CD4-positive, CD25-positive, alpha-beta regulatory T cell (primary cell): Measurements from ENCODE around the gene ARHGAP40. TPM values are rescaled to one million over a fixed set of nuclear protein-coding genes. Genes with fewer than 3 reads are reported as not detected.
"Not testable (repeated sequence)": the region's sequence is repeated elsewhere in the genome, so short reads cannot be mapped to it uniquely, and the experiment has no call there.

ENCODE experiments used
- ATAC-seq, 2 donors: fragments of 150-1000 bp; cut with Tn5 transposase; one replicate each; pipeline ENCODE4 v1.10.0; 2021; ENCODE audit warnings: low read depth in 2 of 2, moderate number of reproducible peaks in 2 of 2, moderate library complexity in 1 of 2
- DNase-seq, 3 donors: peaks; one replicate each; pipeline versions ENCODE4 v3.0.0 to v3.0.0-alpha.2; 2012 to 2022; ENCODE audit warnings: mixed read lengths in 1 of 3
- H3K27ac ChIP-seq: one replicate; pipeline ENCODE4 v1.7.0; 2013; ENCODE audit warnings: mild to moderate bottlenecking, low read length; ENCODE audit not compliant: insufficient read depth, poor library complexity, severe bottlenecking
- H3K27me3 ChIP-seq: one replicate; pipeline ENCODE4 v1.7.0; 2013; ENCODE audit warnings: low read length; ENCODE audit not compliant: control insufficient read depth, insufficient read depth
- H3K36me3 ChIP-seq: one replicate; pipeline ENCODE4 v1.7.0; 2013; ENCODE audit warnings: mild to moderate bottlenecking, low read length, moderate library complexity; ENCODE audit not compliant: control insufficient read depth, insufficient read depth
- H3K4me1 ChIP-seq: 2 replicates; pipeline ENCODE4 v1.7.0; 2013; ENCODE audit warnings: mild to moderate bottlenecking, low read length; ENCODE audit not compliant: insufficient read depth, control insufficient read depth, poor library complexity, severe bottlenecking
- H3K4me3 ChIP-seq: one replicate; pipeline ENCODE4 v1.7.0; 2013; ENCODE audit warnings: low read depth, mild to moderate bottlenecking, low read length, moderate library complexity
- H3K9me3 ChIP-seq, 2 experiments: 1 replicate in 1 of 2; 2 replicates in 1 of 2; pipeline ENCODE4 v1.7.0; 2013; ENCODE audit warnings: low read length in 2 of 2, mild to moderate bottlenecking in 1 of 2, moderate library complexity in 1 of 2; ENCODE audit not compliant: control insufficient read depth in 2 of 2
- H3K27ac Mint-ChIP-seq, 3 donors: one replicate each; pipeline ENCODE4 v1.8.0; 2020 to 2022; ENCODE audit warnings: mild to moderate bottlenecking in 3 of 3, mixed read lengths in 3 of 3, moderate library complexity in 2 of 3
- H3K27me3 Mint-ChIP-seq: one replicate; pipeline ENCODE4 v1.8.0; 2022; ENCODE audit warnings: mild to moderate bottlenecking, mixed read lengths
- H3K36me3 Mint-ChIP-seq: one replicate; pipeline ENCODE4 v1.8.0; 2020; ENCODE audit warnings: mixed read lengths
- H3K4me1 Mint-ChIP-seq, 4 donors: one replicate each; pipeline ENCODE4 v1.8.0; 2020 to 2022; ENCODE audit warnings: mixed read lengths in 4 of 4, mild to moderate bottlenecking in 1 of 4
- H3K4me3 Mint-ChIP-seq, 4 donors: one replicate each; pipeline ENCODE4 v1.8.0; 2020 to 2022; ENCODE audit warnings: mild to moderate bottlenecking in 4 of 4, mixed read lengths in 4 of 4, moderate library complexity in 3 of 4
- H3K9me3 Mint-ChIP-seq, 7 donors: one replicate each; pipeline ENCODE4 v1.8.0; 2020 to 2022; ENCODE audit warnings: mixed read lengths in 7 of 7, mild to moderate bottlenecking in 3 of 7, moderate library complexity in 2 of 7
- polyA plus RNA-seq, 4 donors: library from polyadenylated mRNA; unstranded; fragments of 300-500 nt; fragmentation: Illumina TruSeq; gene quantifications; one replicate each; pipeline ENCODE4 v1.2.3, GENCODE V29; 2021
- total RNA-seq: library from RNA; stranded (reverse); gene quantifications from one replicate; pipeline ENCODE4 v1.2.3, GENCODE V29; 2022

The ARHGAP40 gene
- total and polyA plus RNA-seq, 5 donors from 2014 or later = not detected

DNA sequence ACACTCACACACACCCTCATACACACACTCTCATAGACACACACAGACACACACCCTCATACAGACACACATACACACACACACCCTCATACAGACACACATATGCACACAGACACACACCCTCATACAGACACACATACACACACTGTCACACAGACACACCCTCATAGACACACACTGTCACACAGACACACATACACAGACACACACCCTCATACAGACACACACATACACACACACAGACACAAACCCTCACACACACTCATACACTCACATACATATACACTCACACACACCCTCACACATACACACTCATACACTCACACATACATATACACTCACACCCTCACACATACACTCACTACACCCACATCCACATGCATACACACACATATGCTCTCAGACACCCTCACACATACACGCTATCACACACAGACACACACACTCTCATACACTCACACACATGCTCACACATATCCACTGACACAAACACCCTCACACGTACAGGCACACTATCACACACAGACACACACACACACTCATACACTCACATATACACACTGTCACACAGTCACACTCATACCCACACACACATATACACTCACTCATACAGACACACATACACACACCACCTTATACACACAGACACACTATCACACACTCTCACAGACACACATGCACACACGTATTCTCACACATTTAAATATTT lies 11.5 kb upstream of the ARHGAP40 start:
- H3K36me3 ChIP-seq = no peaks in the 10 kb centered on the region
- H3K9me3 Mint-ChIP-seq = peaks cover 0 to 1% (median 0%) of the 10 kb centered on the region in 7 donors
- no peaks in the 10 kb centered on the region for H3K9me3 ChIP-seq
- no peaks in the 10 kb centered on the region for H3K4me1 ChIP-seq
- H3K27ac Mint-ChIP-seq = no peak overlapping the region
- H3K4me3 Mint-ChIP-seq = no peak overlapping the region
- DNase-seq (no peak), ATAC-seq (no peak)
- H3K27me3 ChIP-seq = no peaks in the 10 kb centered on the region
- H3K4me1 Mint-ChIP-seq = peaks cover 0 to 1% (median 0%) of the 10 kb centered on the region in 4 donors
- no peaks in the 10 kb centered on the region for H3K36me3 Mint-ChIP-seq
- no peak overlapping the region for H3K27ac ChIP-seq
- H3K4me3 ChIP-seq = no peak overlapping the region
- no peaks in the 10 kb centered on the region for H3K27me3 Mint-ChIP-seq

DNA sequence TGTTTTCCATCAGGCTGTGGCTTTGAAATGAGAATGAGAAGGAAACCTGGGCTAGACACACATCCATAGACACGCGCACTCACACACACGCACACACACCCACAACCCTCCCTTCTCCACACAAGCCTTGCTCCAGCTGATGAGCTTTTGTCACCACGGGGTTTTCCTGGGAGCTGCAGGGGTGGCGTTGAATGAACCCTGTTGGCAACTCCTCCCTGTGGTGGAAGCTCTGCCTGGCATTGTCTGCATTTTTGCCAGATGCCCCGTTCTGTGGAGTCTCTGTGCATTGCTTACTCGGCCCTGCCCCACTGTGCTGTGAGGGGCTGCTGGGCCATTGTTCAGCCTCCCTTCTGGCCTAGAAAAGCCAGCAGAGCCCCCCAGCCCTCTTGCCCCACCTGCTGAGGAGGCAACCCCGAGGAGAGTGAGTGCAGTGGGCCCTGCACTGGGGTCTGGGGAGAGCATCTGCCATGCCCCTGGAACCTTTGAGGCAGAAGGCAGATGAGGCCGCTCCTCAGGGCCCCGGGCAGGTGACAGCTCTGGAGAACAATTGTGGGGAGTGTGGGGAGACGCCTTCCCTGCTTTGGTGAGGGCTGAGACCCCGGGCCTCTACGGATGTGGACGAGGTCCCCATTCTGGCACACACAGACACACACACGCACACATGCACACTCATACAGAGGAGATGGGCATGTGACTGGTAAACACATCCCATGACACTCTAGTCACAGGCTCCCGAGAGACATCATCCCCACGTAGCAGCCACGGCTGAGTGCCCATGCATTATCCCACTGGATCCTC lies 10.7 kb upstream of the ARHGAP40 start:
- Mint-ChIP-seq H3K27me3 (no peaks in the 10 kb centered on the region), H3K9me3 (no peaks in the 10 kb centered on the region), H3K27ac (no peak overlapping the region), H3K4me3 (no peak overlapping the region), H3K4me1 (peaks cover 0 to 1% (median 0%) of the 10 kb centered on the region in 4 donors), H3K36me3 (no peaks in the 10 kb centered on the region)
- no peaks in the 10 kb centered on the region for H3K4me1 ChIP-seq
- H3K4me3 ChIP-seq = no peak overlapping the region
- H3K27ac ChIP-seq = no peak overlapping the region
- ATAC-seq (no peak), DNase-seq (no peak)
- no peaks in the 10 kb centered on the region for H3K9me3 ChIP-seq
- H3K27me3 ChIP-seq = no peaks in the 10 kb centered on the region
- no peaks in the 10 kb centered on the region for H3K36me3 ChIP-seq

DNA sequence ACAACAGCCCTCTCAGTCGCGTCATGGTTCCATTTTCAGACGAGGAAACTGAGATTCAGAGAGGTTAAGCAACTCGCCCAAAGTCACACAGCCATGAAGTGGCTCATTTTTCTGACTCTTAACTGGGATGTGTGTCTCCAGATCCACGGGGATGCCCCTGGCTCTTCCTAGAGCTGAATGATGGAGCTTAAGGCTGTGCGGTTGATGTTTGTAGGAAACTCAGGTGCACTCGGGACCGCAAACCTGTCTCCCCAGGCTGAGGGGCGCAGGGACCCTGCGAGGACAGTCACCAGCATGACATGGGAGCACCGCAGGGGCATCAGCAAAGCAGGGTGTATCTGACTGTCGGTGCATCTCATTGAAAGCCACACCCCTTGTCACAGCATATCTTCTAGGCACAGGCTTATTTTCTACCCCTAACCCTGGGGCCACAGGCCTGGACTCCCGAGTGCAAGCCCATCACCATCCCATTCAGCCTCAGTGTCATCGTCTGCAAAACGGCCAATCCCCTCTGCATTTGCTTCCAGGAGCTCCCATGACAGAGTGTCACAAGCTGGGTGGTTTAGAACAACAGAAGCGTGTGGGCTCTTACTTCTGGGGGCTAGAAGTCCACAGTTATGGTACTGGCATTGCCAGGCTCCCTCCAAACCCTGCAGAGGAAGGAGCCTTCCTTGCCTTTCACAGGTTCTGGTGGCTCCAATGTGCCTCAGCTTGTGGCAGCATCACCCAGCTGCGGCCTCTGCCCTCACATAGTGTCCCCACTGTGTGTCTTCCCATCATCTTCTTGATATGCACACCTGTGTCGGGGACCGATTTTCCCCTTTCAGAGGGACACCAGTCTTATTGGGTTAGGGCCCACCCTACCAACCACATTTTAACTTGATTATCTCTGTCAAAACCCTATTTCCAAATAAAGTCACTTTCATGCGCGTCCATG lies 9.9 kb upstream of the ARHGAP40 start:
- H3K27me3 Mint-ChIP-seq = peaks cover 6% of the 10 kb centered on the region
- no peaks in the 10 kb centered on the region for H3K9me3 Mint-ChIP-seq
- H3K36me3 Mint-ChIP-seq = no peaks in the 10 kb centered on the region
- DNase-seq = no peak
- no peaks in the 10 kb centered on the region for H3K4me1 Mint-ChIP-seq
- ATAC-seq = no peak
- Histone ChIP-seq H3K36me3 (no peaks in the 10 kb centered on the region), H3K27ac (no peak overlapping the region), H3K4me3 (no peak overlapping the region), H3K4me1 (no peaks in the 10 kb centered on the region), H3K27me3 (no peaks in the 10 kb centered on the region), H3K9me3 (no peaks in the 10 kb centered on the region)
- no peak overlapping the region for H3K27ac Mint-ChIP-seq
- H3K4me3 Mint-ChIP-seq = no peak overlapping the region

DNA sequence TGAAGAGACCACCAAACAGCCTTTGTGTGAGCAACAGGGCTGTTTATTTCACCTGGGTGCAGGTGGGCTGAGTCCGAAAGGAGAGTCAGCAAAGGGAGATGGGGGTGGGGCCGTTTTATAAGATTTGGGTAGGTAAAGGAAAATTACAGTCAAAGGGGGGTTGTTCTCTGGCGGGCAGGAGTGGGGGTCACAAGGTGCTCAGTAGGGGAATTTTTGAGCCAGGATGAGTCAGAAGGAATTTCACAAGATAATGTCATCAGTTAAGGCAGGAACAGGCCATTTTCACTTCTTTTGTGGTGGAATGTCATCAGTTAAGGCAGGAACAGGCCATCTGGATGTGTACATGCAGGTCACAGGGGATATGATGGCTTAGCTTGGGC lies 9.2 kb upstream of the ARHGAP40 start:
- not testable (repeated sequence) for H3K4me1 ChIP-seq, H3K9me3 Mint-ChIP-seq, ATAC-seq, DNase-seq, H3K4me1 Mint-ChIP-seq, H3K36me3 Mint-ChIP-seq, H3K27me3 ChIP-seq, H3K9me3 ChIP-seq, H3K27ac ChIP-seq, H3K36me3 ChIP-seq, H3K27ac Mint-ChIP-seq, H3K4me3 Mint-ChIP-seq, H3K4me3 ChIP-seq
- peaks cover 10% of the 10 kb centered on the region for H3K27me3 Mint-ChIP-seq

DNA sequence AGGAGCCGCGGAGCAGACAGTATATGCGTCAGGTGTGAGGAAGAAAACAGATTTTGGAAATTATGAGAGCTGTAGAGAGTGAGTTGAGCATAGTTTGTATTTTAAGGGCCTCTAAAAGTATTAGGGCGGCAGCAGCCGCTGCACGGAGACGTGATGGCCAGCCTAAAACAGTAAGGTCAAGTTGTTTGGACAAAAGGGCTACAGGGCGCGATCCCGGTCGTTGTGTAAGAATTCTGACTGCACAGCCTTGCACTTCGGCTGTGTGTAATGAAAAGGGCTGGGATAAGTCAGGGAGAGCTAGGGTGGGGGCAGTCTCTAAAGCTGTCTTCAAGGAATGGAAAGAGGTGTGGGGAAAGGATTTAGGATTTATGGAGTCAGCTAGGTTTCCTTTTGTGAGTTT lies 7.3 kb upstream of the ARHGAP40 start:
- ATAC-seq, H3K4me3 ChIP-seq, H3K4me1 Mint-ChIP-seq, H3K27ac Mint-ChIP-seq, H3K9me3 Mint-ChIP-seq, H3K4me3 Mint-ChIP-seq, H3K27me3 ChIP-seq, H3K36me3 ChIP-seq, H3K9me3 ChIP-seq, H3K36me3 Mint-ChIP-seq, H3K4me1 ChIP-seq, H3K27ac ChIP-seq, DNase-seq: not testable (repeated sequence)
- peaks cover 22% of the 10 kb centered on the region for H3K27me3 Mint-ChIP-seq

DNA sequence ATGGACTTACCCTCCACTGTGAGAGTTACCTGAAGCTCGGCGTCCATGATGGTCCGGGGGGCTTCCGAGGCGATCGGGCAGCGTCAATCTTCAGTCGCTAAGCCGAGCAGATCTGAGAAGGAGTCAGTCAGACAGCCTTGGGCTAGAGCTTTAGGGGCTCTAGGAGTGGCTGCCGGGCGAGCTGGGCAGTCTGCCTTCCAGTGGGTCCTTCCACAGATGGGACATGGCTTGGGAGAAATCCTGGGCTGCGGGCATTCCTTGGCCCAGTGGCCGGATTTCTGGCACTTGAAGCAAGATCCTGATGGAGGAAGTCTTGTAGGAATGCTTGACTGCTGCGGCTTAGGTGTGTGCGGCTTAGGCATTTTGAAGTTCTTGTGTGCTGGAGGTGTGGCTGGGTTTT lies 5.7 kb upstream of the ARHGAP40 start:
- not testable (repeated sequence) for ATAC-seq, H3K9me3 Mint-ChIP-seq, H3K36me3 ChIP-seq, H3K36me3 Mint-ChIP-seq, H3K4me3 ChIP-seq, H3K9me3 ChIP-seq, H3K4me3 Mint-ChIP-seq, H3K4me1 Mint-ChIP-seq, H3K27me3 ChIP-seq, H3K27ac ChIP-seq, H3K4me1 ChIP-seq, DNase-seq, H3K27ac Mint-ChIP-seq
- H3K27me3 Mint-ChIP-seq = peaks cover 37% of the 10 kb centered on the region

DNA sequence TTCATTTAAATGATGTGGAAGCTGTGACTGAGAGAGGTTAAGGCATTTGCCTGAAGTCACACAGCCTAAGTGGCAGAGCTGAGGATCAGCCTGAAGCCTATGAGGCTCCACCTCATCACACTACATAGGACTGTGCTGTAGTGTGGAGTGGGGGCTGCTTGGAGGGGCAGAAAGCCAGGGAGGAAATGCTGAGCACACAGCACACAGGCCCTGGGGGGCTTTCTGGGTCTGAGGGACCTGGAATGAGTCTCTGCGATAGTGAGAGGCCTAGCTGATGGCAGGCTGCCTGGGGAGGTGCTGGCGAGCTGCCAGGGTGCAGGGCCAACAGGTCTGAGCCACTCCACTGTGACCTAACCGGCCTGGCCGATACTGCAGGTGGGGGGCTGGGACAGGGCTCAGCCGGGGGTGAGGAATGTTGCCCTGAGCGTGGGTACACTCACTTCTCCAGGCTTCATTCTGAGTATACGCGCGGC lies 2.2 kb upstream of the ARHGAP40 start:
- Mint-ChIP-seq H3K4me1 (peaks cover 0 to 5% (median under 1%) of the 10 kb centered on the region in 4 donors), H3K4me3 (no peak overlapping the region), H3K36me3 (no peaks in the 10 kb centered on the region), H3K27ac (no peak overlapping the region), H3K27me3 (peaks cover 63% of the 10 kb centered on the region), H3K9me3 (peaks cover 0 to 5% (median 0%) of the 10 kb centered on the region in 7 donors)
- no peak overlapping the region for H3K27ac ChIP-seq
- no peak overlapping the region for H3K4me3 ChIP-seq
- H3K27me3 ChIP-seq = peaks cover 19% of the 10 kb centered on the region
- DNase-seq (no peak), ATAC-seq (no peak)
- no peaks in the 10 kb centered on the region for H3K9me3 ChIP-seq
- no peaks in the 10 kb centered on the region for H3K36me3 ChIP-seq
- no peaks in the 10 kb centered on the region for H3K4me1 ChIP-seq
